ENCODE measurements around the gene GPSM1.

The GPSM1 gene

GRCh38 chr9:136287960-136288753, 39.2 kb upstream of the GPSM1 start:
- DNase-seq = no peak
- intact Hi-C loops (cut with DNase I) = loop anchor here (10.0 kb wide), 1 partner anchor 113 kb away; no protein-coding TSS in a partner anchor

DNA sequence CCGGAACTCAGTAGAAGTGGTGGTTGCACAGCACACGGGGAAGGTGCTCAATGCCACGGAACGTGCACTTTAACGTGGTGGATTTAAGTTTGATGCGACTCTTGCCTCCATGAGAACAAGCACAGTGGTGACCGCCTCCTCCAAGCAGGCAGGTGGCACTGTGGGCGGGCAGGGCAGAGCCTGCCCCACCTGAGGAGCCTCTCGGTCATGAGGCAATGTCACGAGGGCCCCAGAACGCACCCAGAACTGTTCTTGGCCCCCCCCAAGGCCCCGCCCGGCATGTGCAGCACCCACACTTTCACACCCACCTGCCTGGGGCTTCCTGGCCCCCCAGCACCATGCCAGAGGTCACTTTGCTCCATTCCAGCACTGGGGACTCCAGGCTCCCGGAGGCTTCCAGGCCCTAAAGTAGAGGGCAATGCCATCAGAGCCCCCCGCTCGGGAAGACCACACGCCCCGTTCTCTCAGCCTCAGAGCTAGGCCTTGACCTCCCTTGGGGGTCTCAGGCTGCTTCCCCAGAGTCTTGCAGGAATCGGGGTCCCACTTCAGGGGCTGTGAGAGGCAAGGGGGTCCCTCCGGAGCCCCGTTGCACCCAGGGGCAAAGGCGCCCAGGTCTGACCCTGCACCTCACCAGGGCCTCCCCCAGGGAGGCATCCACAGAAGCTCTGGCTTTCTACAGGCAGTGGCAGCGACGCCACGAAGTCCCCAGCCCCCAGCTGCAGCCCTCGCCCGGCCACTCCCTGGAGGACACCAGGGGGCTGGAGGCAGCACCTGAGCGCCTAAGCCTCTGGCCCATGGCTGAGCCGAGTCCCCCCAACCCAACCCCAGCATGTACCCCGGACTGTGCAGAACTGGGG, 37.5 kb upstream of the GPSM1 start:
- intact Hi-C loops (cut with DNase I) = loop anchor here (5.0 to 10.0 kb wide), 2 partner anchors 115 to 148 kb away; no protein-coding TSS in a partner anchor
- DNase-seq = no peak

GRCh38 chr9:136290508-136291000, 36.8 kb upstream of the GPSM1 start:
- no peak for DNase-seq

GRCh38 chr9:136291306-136292025, 35.9 kb upstream of the GPSM1 start:
- intact Hi-C loops (cut with DNase I) = loop anchor here (5.0 kb wide), 1 partner anchor 149 kb away; no protein-coding TSS in a partner anchor
- DNase-seq = no peak

More at GRCh38 chr9:136290508-136291000, 36.8 kb upstream of the GPSM1 start:
- intact Hi-C loops (cut with DNase I) = loop anchor here (5.0 kb wide), 1 partner anchor 148 kb away; no protein-coding TSS in a partner anchor

DNA sequence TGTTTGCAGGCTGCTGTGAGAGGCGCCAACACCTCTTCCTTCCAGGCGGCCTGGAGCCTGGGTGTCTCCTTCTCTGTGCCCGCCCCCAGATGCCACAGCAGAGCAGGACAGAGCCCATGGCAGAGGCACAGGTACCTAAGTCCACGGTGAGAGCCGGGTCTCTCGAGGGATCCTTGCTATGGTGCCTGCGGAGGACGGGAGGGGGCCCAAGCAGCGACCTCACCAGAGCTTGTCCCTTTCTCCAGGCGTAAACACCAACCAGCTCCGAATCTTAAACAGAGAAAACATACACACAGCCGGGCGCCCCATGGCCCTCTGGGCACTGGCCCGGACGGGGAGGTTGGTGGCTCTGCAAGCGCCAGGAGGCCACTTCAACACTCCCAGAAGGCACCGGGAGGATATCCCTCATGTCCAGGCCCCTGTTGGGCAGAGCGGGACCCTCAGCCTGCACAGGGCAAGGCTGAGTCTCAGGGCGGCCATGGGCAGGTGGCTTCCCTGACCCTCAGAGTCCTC, 35.3 kb upstream of the GPSM1 start:
- no peak for DNase-seq
- intact Hi-C loops (cut with DNase I) = loop anchor here (5.0 kb wide), 1 partner anchor 150 kb away; no protein-coding TSS in a partner anchor

GRCh38 chr9:136292591-136293448, 34.5 kb upstream of the GPSM1 start:
- peak in 1 of 42 donors; percentile 13 for DNase-seq
- intact Hi-C loops (cut with DNase I) = loop anchor here (5.0 kb wide), 1 partner anchor 151 kb away; no protein-coding TSS in a partner anchor

GRCh38 chr9:136293476-136294077, 33.8 kb upstream of the GPSM1 start:
- intact Hi-C loops (cut with DNase I) = loop anchor here (5.0 kb wide), 1 partner anchor 151 kb away; no protein-coding TSS in a partner anchor
- DNase-seq = no peak

- no peak for DNase-seq
- intact Hi-C loops (cut with DNase I) = loop anchor here (5.0 kb wide), 1 partner anchor 152 kb away; no protein-coding TSS in a partner anchor
Measured at GRCh38 chr9:136294437-136294836, 32.9 kb upstream of the GPSM1 start.

GRCh38 chr9:136295055-136295454, 32.3 kb upstream of the GPSM1 start:
- intact Hi-C loops (cut with DNase I) = no loop called here
- no peak for DNase-seq

GRCh38 chr9:136295542-136296433, 31.6 kb upstream of the GPSM1 start:
- no peak for DNase-seq
- intact Hi-C loops (cut with DNase I) = no loop called here

DNA sequence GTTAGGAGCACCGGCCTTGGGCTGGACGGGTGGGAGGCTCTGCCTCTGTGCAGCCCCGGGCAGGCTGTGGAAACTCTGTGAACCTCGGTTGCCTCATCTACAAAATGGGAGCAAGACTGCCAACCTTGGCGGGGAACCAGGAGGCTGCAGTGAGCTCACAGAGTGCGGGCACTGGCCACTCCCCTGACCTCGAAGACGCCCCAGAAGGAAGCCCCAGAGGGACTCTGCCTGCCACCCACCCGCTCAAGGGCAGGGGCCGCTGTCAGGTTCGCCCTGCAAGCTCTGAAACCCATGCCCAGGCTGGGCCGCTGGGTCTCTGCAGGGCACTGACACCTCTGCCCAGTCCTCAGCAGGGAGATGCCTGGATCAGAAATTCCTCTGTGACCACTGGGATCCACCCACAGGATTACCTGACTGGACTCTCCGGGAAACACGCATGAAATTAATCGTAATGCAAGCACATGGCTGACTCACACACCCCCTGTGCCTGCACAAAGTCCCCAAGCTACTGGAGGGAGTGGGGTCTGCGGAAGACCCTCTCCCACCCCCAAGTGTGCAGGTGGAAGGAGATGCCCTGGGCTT, 30.8 kb upstream of the GPSM1 start:
- intact Hi-C loops (cut with DNase I) = no loop called here
- DNase-seq = no peak

DNA sequence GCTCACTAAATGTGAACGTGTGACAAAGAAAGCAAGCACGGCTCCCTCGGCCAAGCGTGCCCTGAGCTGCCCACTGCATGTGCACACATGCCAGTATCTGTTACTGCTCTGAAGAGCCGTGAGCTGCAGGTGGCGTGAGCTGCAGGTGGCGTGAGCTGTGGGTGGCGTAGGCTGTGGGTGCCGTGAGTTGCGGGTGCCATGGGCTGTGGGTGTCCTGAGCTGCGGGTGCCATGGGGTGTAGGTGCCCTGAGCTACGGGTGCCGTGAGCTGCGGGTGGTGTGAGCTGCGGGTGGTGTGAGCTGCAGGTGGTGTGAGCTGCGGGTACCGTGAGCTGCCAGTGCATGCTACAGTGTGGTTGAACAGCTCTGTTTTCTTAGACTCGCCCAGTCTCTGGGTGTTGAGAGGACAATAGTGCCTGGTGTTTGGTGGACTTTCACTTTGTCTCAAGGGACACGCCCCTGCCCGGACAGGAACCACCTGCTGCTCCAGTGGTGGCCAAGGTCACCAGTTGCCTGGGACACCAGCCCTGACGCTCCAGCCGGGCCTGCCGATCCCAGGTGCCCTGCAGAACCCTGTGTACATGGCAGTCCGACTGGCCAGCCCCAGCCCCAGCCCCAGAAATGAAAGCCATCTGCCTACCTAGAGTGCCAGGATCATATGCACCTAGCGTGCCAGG, 30.2 kb upstream of the GPSM1 start:
- DNase-seq = no peak
- intact Hi-C loops (cut with DNase I) = no loop called here

- no peak for DNase-seq
- intact Hi-C loops (cut with DNase I) = no loop called here
Measured at GRCh38 chr9:136297766-136298735, 29.3 kb upstream of the GPSM1 start.

DNA sequence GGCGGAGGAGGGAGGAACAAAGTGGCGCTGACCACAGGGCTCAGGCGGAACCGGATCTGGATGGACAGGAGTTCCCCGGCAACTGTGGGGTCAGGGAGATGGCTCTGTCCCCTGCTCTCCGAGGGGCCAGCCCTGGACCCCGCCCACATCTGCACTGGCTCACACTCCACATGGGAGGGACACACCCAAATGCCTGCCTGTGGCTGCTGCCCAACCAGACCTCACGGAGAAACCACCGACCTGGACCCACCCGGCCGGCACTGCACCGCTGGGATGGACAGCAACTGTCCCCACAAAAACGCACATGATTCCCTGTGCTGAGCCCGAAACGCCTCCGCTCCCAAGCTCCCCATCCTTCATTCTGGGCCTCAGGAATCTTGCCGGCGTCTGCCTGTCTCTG, 28.2 kb upstream of the GPSM1 start:
- DNase-seq = no peak
- intact Hi-C loops (cut with DNase I) = no loop called here
